Breast epithelium (tissue), 4 donors: ENCODE data around the gene CEP76. TPM values are rescaled to one million over a fixed set of nuclear protein-coding genes. Genes with fewer than 3 reads are reported as not detected.

Experiments
- DNase-seq, 2 donors: peaks; one replicate each; pipeline ENCODE4 v3.0.0-alpha.2; 2019; ENCODE audit warnings: low spot score in 2 of 2
- H3K27ac ChIP-seq, 2 donors: fragments of 200-600 bp; sonication (generic) in 1 of 2; one replicate each; pipeline ENCODE4 v1.5.1; 2016 to 2019; ENCODE audit warnings: mild to moderate bottlenecking in 1 of 2
- H3K27me3 ChIP-seq, 2 donors: fragments of 200-600 bp; sonication (generic) in 1 of 2; one replicate each; pipeline versions ENCODE4 v1.5.1 to v1.6.0; 2017 to 2019; ENCODE audit warnings: control low read depth in 1 of 2, mild to moderate bottlenecking in 1 of 2
- H3K36me3 ChIP-seq: fragments of 200-600 bp; one replicate; pipeline ENCODE4 v1.5.1; 2019
- H3K4me1 ChIP-seq, 2 donors: fragments of 200-600 bp; sonication (generic); one replicate each; pipeline ENCODE4 v1.5.1; 2016 to 2019; ENCODE audit warnings: control low read depth in 1 of 2
- H3K4me3 ChIP-seq, 3 donors: fragments of 200-600 bp; sonication (generic); 1 replicate in 2 of 3; 2 replicates in 1 of 3; pipeline ENCODE4 v1.5.1; 2016 to 2019; ENCODE audit warnings: mild to moderate bottlenecking in 3 of 3, moderate library complexity in 2 of 3
- H3K9me3 ChIP-seq, 2 donors: fragments of 200-600 bp; sonication (generic) in 1 of 2; one replicate each; pipeline ENCODE4 v1.5.1; 2016 to 2019; ENCODE audit warnings: control low read depth in 1 of 2
- POLR2A ChIP-seq: fragments of 450-650 bp; IDR thresholded peaks from one replicate; pipeline ENCODE4 v1.6.1; 2016; ENCODE audit warnings: antibody characterized with exemption, mild to moderate bottlenecking, moderate library complexity
- POLR2AphosphoS5 ChIP-seq, 3 donors: sonication (generic); formaldehyde crosslinking; IDR thresholded peaks; one replicate each; pipeline ENCODE4 v1.6.1; 2017; ENCODE audit warnings: antibody characterized with exemption in 3 of 3
- intact Hi-C: fragments of 100-400 bp; cut with DNase I; formaldehyde crosslinking; loops from one replicate; pipeline ENCODE4 v1.15.1; 2023; ENCODE audit warnings: low total_unique reads
- total RNA-seq, 3 donors: library from RNA; depleted of rRNA; stranded (reverse); fragments of >200 nt; gene quantifications; one replicate each; pipeline ENCODE4 v1.1.0, GENCODE V29; 2016
- TF ChIP-seq, protein P1 (sequence below), 3 donors: fragments of 450-650 bp; IDR thresholded peaks; one replicate each; pipeline ENCODE4 v1.5.1; 2016 to 2017; ENCODE audit warnings: antibody characterized with exemption in 3 of 3, mild to moderate bottlenecking in 3 of 3, moderate library complexity in 3 of 3

Gene CEP76
- total RNA-seq, 3 donors from 2014 or later: 7.4 to 11.7 (median 9.5) TPM

DNA sequence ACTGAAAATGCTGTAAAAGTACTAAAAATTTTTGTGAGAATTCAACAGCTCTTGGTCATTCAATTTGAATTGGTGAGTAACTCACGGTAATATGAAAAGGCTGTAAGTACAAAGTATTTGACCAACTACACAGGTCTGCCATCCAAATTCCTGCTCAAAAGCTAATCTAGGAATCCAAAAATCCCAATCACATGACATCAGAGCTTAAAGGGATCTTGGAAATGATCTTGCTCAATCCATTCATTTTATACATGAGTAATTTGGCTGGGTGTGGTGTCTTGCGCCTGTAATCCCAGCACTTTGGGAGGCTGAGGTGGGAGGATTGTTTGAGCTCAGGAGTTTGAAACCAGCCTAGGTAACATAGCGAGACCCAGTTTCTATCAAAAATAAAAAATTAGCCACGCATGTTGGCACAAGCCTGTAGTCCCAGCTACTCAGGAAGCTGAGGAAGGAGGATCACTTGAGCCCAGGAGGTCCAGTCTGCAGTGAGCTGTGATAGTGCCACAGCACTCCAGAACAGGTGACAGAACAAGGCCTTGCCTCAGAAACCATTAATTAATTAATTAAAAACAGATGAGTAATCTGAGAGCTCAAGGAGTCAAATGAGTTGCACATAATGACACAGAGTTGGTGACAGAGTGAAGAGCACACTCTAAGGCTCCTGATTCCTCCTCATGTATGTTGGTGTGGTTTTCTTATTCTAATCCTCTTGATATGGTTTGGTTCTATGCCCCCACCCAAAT lies 64.5 kb downstream of the CEP76 start:
- H3K36me3 ChIP-seq: no peaks in the 10 kb centered on the region
- no peak overlapping the region for H3K27ac ChIP-seq
- no peaks in the 10 kb centered on the region for H3K27me3 ChIP-seq
- no peak for DNase-seq
- intact Hi-C loops: no loop called here
- H3K4me1 ChIP-seq: no peaks in the 10 kb centered on the region
- TF ChIP-seq POLR2AphosphoS5 (IDR thresholded peaks at IDR 0.05): no peak
- TF ChIP-seq, protein P1, sequence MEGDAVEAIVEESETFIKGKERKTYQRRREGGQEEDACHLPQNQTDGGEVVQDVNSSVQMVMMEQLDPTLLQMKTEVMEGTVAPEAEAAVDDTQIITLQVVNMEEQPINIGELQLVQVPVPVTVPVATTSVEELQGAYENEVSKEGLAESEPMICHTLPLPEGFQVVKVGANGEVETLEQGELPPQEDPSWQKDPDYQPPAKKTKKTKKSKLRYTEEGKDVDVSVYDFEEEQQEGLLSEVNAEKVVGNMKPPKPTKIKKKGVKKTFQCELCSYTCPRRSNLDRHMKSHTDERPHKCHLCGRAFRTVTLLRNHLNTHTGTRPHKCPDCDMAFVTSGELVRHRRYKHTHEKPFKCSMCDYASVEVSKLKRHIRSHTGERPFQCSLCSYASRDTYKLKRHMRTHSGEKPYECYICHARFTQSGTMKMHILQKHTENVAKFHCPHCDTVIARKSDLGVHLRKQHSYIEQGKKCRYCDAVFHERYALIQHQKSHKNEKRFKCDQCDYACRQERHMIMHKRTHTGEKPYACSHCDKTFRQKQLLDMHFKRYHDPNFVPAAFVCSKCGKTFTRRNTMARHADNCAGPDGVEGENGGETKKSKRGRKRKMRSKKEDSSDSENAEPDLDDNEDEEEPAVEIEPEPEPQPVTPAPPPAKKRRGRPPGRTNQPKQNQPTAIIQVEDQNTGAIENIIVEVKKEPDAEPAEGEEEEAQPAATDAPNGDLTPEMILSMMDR (IDR thresholded peaks at IDR 0.05): no peak
- H3K9me3 ChIP-seq: no peaks in the 10 kb centered on the region
- H3K4me3 ChIP-seq: no peak overlapping the region

DNA sequence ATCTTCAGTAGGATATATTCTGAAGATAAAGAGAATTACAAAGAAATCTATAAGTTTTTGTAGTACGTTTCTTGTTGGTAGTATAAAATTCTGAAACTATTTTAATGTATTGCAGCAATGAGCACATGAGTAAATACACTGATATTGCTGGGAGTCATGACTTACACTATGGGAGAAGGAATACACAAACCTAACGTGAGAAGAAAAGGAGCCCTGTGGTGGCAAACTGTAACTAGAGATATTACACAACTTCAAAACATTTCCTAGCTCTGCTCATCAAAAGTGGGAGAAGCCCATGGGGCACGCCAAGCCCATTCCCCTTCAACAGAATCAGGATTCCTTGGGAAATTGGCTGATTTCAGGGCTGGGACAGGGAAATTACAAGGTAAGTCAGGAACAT lies 65.1 kb downstream of the CEP76 start:
- no peak overlapping the region for H3K27ac ChIP-seq
- no peaks in the 10 kb centered on the region for H3K4me1 ChIP-seq
- TF ChIP-seq POLR2A (no peak), POLR2AphosphoS5 (IDR thresholded peaks at IDR 0.05) (no peak)
- TF ChIP-seq, protein P1 (IDR thresholded peaks at IDR 0.05): no peak
- intact Hi-C loops: no loop called here
- H3K4me3 ChIP-seq: no peak overlapping the region
- no peak for DNase-seq
- H3K36me3 ChIP-seq: no peaks in the 10 kb centered on the region
- H3K9me3 ChIP-seq: no peaks in the 10 kb centered on the region
- H3K27me3 ChIP-seq: no peaks in the 10 kb centered on the region

DNA sequence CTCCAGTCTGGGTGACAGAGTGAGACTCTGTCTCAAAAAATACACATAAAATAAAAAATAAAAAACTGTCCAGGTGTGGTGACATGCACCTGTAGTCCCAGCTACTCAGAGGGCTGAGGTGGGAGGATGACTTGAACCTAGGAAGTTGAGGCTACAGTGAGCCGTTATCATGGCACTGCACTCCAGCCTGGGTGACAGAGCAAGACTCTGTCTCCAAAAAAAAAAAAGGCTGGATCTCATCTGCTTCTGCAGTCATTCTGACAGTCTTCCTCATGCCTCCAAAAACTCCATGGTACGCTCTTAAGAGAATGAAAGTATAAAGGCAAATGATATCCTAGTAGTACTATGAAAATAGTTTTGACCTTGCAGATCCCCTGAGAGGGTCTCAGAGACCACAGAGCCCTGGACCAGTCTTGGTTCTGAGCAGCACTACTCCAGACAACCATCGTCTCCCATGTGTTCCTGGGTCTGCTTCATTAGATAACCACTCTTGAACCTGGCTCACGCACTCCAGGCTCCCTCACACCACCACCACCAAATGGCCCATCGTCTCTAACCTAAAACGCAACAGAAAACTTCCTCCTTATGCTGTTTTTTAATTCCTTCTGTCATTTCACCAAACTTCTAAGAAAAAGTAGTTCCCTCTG lies 70.6 kb downstream of the CEP76 start:
- DNase-seq: no peak
- Histone ChIP-seq H3K9me3 (no peaks in the 10 kb centered on the region), H3K4me3 (no peak overlapping the region), H3K36me3 (no peaks in the 10 kb centered on the region), H3K27me3 (no peaks in the 10 kb centered on the region), H3K27ac (no peak overlapping the region), H3K4me1 (no peaks in the 10 kb centered on the region)
- intact Hi-C loops: no loop called here
- TF ChIP-seq POLR2AphosphoS5 (IDR thresholded peaks at IDR 0.05): no peak
- no peak for TF ChIP-seq POLR2A
- TF ChIP-seq, protein P1 (IDR thresholded peaks at IDR 0.05): no peak

DNA sequence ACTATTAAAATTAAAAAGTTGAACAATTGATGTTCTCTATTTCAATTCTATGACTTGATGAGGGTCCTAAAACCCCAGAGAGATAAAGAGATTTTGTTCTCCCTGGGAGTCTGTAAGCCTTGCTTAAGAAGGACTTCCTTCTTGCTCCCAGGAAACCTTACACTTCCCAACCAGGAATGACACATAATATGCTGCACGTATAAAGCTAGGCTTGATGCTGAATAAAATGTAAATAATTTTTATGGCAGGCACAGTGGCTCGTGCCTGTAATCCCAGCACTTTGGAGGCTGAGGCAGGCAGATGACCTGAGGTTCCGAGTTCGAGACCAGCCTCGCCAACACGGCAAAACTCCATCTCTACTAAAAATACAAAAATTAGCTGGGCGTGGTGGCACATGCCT lies 72.4 kb downstream of the CEP76 start:
- Histone ChIP-seq H3K4me1 (no peaks in the 10 kb centered on the region), H3K9me3 (no peaks in the 10 kb centered on the region), H3K4me3 (no peak overlapping the region), H3K27me3 (no peaks in the 10 kb centered on the region), H3K27ac (no peak overlapping the region), H3K36me3 (no peaks in the 10 kb centered on the region)
- no peak for DNase-seq
- TF ChIP-seq POLR2A: no peak
- TF ChIP-seq POLR2AphosphoS5 (IDR thresholded peaks at IDR 0.05): no peak
- TF ChIP-seq, protein P1 (IDR thresholded peaks at IDR 0.05): no peak
- intact Hi-C loops: no loop called here
